SK-N-SH treated with all-trans-retinoic acid at 6 μM for 48 hours (cell line): ENCODE measurements around the gene RGS6.

Experiments used
- ATAC-seq: fragments of 200-7000 bp; cut with Tn5 transposase; 3 replicates; pipeline ENCODE4 v1.9.1; 2020; ENCODE audit warnings: mild to moderate bottlenecking, moderate library complexity
- ARNTL ChIP-seq: fragments of 450-650 bp; formaldehyde crosslinking; IDR thresholded peaks from 2 replicates; pipeline ENCODE4 v1.5.0; 2020; ENCODE audit warnings: low read depth, mild to moderate bottlenecking, moderate library complexity, borderline replicate concordance
- BACH2 ChIP-seq: fragments of 250-450 bp; sonication (Bioruptor Pico); IDR thresholded peaks from 2 replicates; pipeline ENCODE4 v1.9.0; 2021; ENCODE audit warnings: mild to moderate bottlenecking, borderline replicate concordance
- CSDC2 ChIP-seq: fragments of 250-450 bp; sonication (Bioruptor Pico); IDR thresholded peaks from 2 replicates; pipeline ENCODE4 v1.5.0; 2020; ENCODE audit warnings: mild to moderate bottlenecking, moderate library complexity
- GLIS3 ChIP-seq: fragments of 250-450 bp; sonication (Bioruptor Pico); IDR thresholded peaks from 2 replicates; pipeline ENCODE4 v1.5.0; 2020; ENCODE audit warnings: mild to moderate bottlenecking, moderate library complexity
- ISL1 ChIP-seq: fragments of 250-450 bp; sonication (Bioruptor Pico); IDR thresholded peaks from 2 replicates; pipeline ENCODE4 v2.1.2; 2022; ENCODE audit warnings: mild to moderate bottlenecking, moderate library complexity
- OSR1 ChIP-seq: fragments of 250-450 bp; sonication (Bioruptor Pico); IDR thresholded peaks from 2 replicates; pipeline ENCODE4 v1.8.0; 2022; ENCODE audit warnings: moderate library complexity, mild to moderate bottlenecking, inconsistent platforms
- PATZ1 ChIP-seq: fragments of 250-450 bp; sonication (Bioruptor Pico); IDR thresholded peaks from 2 replicates; pipeline ENCODE4 v1.8.0; 2020; ENCODE audit warnings: mild to moderate bottlenecking, moderate library complexity, borderline replicate concordance
- POU6F1 ChIP-seq: fragments of 250-450 bp; sonication (Bioruptor Pico); IDR thresholded peaks from 2 replicates; pipeline ENCODE4 v1.8.0; 2021; ENCODE audit warnings: low read depth, mild to moderate bottlenecking, moderate library complexity, borderline replicate concordance
- PPARA ChIP-seq: fragments of 250-450 bp; sonication (Bioruptor Pico); IDR thresholded peaks from 2 replicates; pipeline ENCODE4 v1.5.0; 2020; ENCODE audit warnings: mild to moderate bottlenecking, borderline replicate concordance
- RARB ChIP-seq: fragments of 250-450 bp; sonication (Bioruptor Pico); IDR thresholded peaks from 2 replicates; pipeline ENCODE4 v1.8.0; 2021; ENCODE audit warnings: mild to moderate bottlenecking, moderate library complexity
- SNAI2 ChIP-seq: fragments of 250-450 bp; sonication (Bioruptor Pico); IDR thresholded peaks from 2 replicates; pipeline ENCODE4 v1.5.0; 2020; ENCODE audit warnings: mild to moderate bottlenecking, moderate library complexity
- TCF4 ChIP-seq: fragments of 250-450 bp; sonication (Bioruptor Pico); IDR thresholded peaks from 2 replicates; pipeline ENCODE4 v1.8.0; 2021; ENCODE audit warnings: mild to moderate bottlenecking, moderate library complexity, borderline replicate concordance
- TOX ChIP-seq: fragments of 250-450 bp; sonication (Bioruptor Pico); IDR thresholded peaks from 2 replicates; pipeline ENCODE4 v1.8.0; 2021; ENCODE audit warnings: mild to moderate bottlenecking, moderate library complexity, borderline replicate concordance
- ZFP3 ChIP-seq: fragments of 250-450 bp; sonication (Bioruptor Pico); IDR thresholded peaks from 2 replicates; pipeline ENCODE4 v1.5.0; 2020; ENCODE audit warnings: mild to moderate bottlenecking, moderate library complexity
- ZFP30 ChIP-seq: fragments of 450-650 bp; formaldehyde crosslinking; IDR thresholded peaks from 2 replicates; pipeline ENCODE4 v1.5.0; 2022; ENCODE audit warnings: mild to moderate bottlenecking, moderate library complexity
- ZNF565 ChIP-seq: fragments of 450-650 bp; formaldehyde crosslinking; conservative IDR thresholded peaks from 2 replicates; pipeline ENCODE4 v1.5.0; 2020; ENCODE audit warnings: low read depth, mild to moderate bottlenecking, moderate library complexity
- ZNF70 ChIP-seq: fragments of 450-650 bp; formaldehyde crosslinking; IDR thresholded peaks from 2 replicates; pipeline ENCODE4 v1.5.0; 2020; ENCODE audit warnings: mild to moderate bottlenecking, moderate library complexity
- ZNF8 ChIP-seq: fragments of 450-650 bp; formaldehyde crosslinking; IDR thresholded peaks from 2 replicates; pipeline ENCODE4 v1.5.0; 2020; ENCODE audit warnings: mild to moderate bottlenecking, moderate library complexity
- TF ChIP-seq, protein P1 (sequence below): fragments of 250-450 bp; sonication (Bioruptor Pico); IDR thresholded peaks from 2 replicates; pipeline ENCODE4 v1.5.1; 2021; ENCODE audit warnings: mild to moderate bottlenecking, moderate library complexity
- TF ChIP-seq, protein P2 (sequence below): fragments of 250-450 bp; sonication (Bioruptor Pico); IDR thresholded peaks from 2 replicates; pipeline ENCODE4 v1.5.0; 2020; ENCODE audit warnings: mild to moderate bottlenecking, moderate library complexity
- TF ChIP-seq, protein P3 (sequence below): fragments of 250-450 bp; sonication (Bioruptor Pico); IDR thresholded peaks from 2 replicates; pipeline ENCODE4 v1.5.1; 2020; ENCODE audit warnings: low read depth, mild to moderate bottlenecking, moderate library complexity

The RGS6 gene

GRCh38 chr14:72075649-72076334 lies 143.6 kb downstream of the RGS6 start:
- TF ChIP-seq, protein P1, sequence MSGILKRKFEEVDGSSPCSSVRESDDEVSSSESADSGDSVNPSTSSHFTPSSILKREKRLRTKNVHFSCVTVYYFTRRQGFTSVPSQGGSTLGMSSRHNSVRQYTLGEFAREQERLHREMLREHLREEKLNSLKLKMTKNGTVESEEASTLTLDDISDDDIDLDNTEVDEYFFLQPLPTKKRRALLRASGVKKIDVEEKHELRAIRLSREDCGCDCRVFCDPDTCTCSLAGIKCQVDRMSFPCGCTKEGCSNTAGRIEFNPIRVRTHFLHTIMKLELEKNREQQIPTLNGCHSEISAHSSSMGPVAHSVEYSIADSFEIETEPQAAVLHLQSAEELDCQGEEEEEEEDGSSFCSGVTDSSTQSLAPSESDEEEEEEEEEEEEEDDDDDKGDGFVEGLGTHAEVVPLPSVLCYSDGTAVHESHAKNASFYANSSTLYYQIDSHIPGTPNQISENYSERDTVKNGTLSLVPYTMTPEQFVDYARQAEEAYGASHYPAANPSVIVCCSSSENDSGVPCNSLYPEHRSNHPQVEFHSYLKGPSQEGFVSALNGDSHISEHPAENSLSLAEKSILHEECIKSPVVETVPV (CRISPR knock-in tag) = no peak
- TF ChIP-seq, protein P2, sequence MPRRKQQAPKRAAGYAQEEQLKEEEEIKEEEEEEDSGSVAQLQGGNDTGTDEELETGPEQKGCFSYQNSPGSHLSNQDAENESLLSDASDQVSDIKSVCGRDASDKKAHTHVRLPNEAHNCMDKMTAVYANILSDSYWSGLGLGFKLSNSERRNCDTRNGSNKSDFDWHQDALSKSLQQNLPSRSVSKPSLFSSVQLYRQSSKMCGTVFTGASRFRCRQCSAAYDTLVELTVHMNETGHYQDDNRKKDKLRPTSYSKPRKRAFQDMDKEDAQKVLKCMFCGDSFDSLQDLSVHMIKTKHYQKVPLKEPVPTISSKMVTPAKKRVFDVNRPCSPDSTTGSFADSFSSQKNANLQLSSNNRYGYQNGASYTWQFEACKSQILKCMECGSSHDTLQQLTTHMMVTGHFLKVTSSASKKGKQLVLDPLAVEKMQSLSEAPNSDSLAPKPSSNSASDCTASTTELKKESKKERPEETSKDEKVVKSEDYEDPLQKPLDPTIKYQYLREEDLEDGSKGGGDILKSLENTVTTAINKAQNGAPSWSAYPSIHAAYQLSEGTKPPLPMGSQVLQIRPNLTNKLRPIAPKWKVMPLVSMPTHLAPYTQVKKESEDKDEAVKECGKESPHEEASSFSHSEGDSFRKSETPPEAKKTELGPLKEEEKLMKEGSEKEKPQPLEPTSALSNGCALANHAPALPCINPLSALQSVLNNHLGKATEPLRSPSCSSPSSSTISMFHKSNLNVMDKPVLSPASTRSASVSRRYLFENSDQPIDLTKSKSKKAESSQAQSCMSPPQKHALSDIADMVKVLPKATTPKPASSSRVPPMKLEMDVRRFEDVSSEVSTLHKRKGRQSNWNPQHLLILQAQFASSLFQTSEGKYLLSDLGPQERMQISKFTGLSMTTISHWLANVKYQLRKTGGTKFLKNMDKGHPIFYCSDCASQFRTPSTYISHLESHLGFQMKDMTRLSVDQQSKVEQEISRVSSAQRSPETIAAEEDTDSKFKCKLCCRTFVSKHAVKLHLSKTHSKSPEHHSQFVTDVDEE = no peak
- TF ChIP-seq CSDC2 (CRISPR knock-in tag) = no peak
- no peak for TF ChIP-seq ZNF70
- no peak for TF ChIP-seq TOX
- TF ChIP-seq OSR1 (CRISPR knock-in tag) = no peak
- no peak for TF ChIP-seq TCF4
- TF ChIP-seq ZFP3 (CRISPR knock-in tag) = no peak
- TF ChIP-seq SNAI2 (CRISPR knock-in tag) = no peak
- TF ChIP-seq GLIS3 (CRISPR knock-in tag) = no peak
- no peak for TF ChIP-seq ZNF8 (CRISPR knock-in tag)
- no peak for TF ChIP-seq PPARA (CRISPR knock-in tag)
- TF ChIP-seq, protein P3, sequence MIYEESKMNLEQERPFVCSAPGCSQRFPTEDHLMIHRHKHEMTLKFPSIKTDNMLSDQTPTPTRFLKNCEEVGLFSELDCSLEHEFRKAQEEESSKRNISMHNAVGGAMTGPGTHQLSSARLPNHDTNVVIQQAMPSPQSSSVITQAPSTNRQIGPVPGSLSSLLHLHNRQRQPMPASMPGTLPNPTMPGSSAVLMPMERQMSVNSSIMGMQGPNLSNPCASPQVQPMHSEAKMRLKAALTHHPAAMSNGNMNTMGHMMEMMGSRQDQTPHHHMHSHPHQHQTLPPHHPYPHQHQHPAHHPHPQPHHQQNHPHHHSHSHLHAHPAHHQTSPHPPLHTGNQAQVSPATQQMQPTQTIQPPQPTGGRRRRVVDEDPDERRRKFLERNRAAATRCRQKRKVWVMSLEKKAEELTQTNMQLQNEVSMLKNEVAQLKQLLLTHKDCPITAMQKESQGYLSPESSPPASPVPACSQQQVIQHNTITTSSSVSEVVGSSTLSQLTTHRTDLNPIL = no peak
- no peak for TF ChIP-seq BACH2 (CRISPR knock-in tag)
- no peak for TF ChIP-seq RARB (CRISPR knock-in tag)
- no peak for TF ChIP-seq ZNF565
- no peak for TF ChIP-seq PATZ1 (CRISPR knock-in tag)
- no peak for TF ChIP-seq ISL1 (CRISPR knock-in tag)
- TF ChIP-seq ZFP30 (CRISPR knock-in tag) = no peak
- ATAC-seq = no peak

GRCh38 chr14:72081137-72081536 lies 148.9 kb downstream of the RGS6 start:
- TF ChIP-seq PPARA (CRISPR knock-in tag) (no peak), ZFP3 (CRISPR knock-in tag) (no peak), ARNTL (CRISPR knock-in tag) (no peak), TCF4 (no peak), RARB (CRISPR knock-in tag) (no peak), POU6F1 (CRISPR knock-in tag) (no peak), TOX (no peak), OSR1 (CRISPR knock-in tag) (no peak)
- TF ChIP-seq, protein P1 (CRISPR knock-in tag) = no peak
- TF ChIP-seq, protein P3 = no peak
- TF ChIP-seq, all 23 proteins: peak for 0
- ATAC-seq = no peak
